Midbrain (tissue), 1 donor: ENCODE measurements around the gene FAF1.

Source experiments
- DNase-seq: peaks from one replicate; lab custom pipeline; 2025; lab: John Stamatoyannopoulos, UW

Gene FAF1

DNA sequence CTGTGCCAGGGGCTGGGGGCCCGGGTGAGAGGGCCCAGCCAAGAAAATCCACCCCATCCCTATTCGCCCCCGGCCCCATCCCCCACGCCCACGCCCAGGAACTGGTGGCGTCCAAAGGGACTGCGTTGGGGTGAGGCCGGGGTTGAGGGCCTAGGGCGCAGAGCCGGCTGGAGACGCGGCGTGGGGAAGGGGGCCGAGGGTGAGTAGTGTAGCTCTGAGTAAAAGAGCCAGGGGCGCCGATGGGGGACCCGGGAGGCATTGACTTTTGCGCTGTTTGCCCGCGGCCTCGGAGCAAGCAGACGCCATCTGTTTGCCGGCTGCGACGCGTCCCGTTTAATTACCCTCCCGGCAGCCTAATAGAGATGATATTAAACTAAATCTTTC, 533.4 kb downstream of the FAF1 start:
- no peak for DNase-seq

DNA sequence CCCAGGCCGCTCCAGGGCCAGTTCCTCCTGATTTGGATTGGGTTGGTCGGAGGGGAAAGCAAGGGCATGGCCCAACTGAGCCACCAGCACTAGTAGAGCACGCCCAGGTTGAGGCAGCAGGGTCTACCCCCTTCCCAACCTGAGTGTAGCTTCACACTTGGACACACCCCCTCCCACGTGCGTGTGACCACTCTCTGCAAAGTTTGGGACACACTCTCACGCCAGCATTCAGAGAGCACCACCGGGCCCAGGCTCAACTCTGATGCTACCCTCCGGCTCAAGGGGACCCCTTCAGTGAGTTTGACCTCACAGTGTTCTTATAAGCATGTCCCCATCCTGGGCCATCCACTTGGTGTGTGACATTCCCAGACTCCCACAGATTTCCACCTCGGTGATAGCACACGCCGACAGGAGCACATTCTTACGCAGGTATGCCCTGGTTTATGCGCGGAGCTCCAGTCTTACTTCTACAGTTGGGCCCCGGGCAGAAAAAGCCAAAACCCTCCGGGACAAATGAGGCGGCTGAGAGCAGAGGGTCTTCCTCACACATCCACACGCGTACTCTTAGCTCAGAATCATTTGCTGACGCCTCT, 533.9 kb downstream of the FAF1 start:
- DNase-seq: no peak

DNA sequence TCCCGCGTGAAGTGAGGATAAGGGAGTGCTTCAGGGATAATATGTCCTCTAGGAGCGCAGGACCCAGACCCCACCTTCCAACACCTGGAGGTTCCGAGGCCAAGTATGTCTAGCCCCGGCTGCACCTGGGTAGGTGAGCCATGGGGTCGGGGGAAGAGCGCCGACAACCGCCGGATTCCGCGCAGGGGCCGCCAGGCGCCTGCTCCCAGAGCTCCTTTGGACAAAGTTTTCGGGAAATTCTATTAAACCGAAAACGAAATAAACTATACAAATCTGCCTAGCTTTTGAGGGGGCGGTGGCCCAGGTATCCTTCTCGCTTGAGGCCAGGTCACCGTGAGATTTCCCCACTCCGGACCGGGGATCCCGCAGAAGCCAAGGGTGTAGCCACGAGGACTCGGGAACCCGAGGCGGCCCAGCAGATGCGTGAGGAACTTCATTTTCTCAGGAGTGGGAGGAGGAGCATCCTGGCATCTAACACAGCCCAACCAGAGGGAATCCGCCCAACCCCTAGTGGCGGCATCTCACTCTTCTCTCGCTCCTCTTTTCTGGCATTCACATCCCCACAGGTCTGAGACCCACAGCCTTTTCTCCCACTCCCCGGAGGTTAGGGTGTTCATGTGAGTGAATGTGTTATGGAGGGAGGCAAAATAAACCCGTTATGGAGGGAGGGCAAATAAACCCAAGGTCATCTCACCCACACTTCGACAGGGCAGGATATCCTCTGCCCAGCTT, 534.5 kb downstream of the FAF1 start:
- no peak for DNase-seq

DNA sequence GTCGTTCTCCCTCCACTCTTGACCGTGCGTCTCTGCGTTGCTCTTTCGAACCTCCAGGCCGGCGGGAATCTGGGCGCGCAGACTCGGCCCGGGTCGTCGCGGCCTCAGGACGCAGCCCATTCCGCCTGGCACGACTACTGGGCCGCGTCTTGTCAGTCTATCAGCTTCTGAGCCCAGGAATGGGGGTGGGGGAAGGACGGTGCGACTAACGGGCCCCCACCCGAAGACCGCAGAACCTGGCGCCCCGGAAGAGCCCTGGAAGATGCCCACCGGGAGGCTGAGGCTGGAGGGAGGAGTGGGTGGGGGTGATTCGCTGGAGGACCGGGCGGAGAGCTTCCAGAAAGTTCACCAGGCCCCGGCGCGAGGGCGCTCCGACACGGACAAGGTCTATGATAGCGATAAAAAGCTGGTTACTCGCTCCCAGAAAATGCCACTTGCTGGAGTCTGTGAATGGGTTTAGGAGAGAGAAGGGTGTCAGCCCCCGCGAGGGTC, 535.1 kb downstream of the FAF1 start:
- DNase-seq: no peak

DNA sequence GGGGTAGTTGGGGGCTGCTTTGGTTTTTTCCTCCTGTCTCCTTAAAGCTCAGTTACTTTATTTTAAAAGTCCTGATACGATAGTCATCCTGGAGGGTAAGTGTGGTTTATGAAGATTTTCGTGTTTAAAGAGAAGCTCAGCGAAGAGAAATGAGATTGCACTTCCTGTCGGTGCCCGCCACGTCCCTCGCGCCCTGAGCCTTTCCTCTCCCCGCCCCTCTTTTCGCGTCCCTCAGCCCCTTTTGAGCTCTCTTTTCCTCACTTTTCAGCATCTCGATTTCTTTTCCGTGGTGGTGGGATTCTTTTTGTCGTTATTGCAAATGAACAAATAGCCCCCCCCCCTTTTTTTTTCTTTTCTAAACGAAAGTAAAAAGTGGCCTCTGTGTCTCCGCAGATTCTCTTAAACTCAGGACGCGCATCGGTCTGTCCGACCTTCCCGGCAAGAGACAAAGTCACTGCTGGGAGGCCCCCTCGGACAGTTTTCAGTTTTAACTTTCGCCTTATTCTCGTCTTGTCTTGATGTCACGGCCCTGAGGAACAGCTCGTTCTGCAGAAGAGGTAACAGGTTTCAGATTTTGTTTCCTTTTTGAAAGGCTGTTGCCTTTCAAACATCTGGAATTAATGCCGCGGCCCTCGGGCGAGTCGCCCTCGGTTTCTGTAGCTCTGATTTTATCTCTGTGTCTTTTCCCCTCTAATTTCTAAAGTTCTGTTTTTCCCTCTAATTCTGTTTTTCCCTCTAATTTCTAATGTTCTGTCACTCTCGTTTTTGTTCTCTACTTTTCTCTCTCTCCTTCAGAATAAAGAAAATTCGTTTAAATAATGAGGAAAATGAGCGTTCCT, 535.8 kb downstream of the FAF1 start:
- no peak for DNase-seq

DNA sequence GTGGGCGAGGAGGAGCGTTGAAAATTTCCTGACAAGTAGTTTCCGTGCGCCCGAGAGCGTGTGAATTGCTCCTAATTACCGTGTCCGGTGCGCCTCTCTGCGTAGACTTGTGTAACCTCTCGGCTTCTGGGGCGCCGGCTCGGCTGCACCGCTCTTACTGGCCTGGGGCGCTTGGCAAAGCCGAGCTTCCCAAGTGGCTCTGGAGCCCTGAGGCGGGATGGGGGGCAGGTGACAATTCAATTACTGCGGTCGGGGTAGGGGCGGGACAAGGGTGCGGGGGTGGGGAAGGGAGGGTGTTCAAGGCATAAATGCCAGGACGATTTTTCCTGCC, 536.4 kb downstream of the FAF1 start:
- no peak for DNase-seq

DNA sequence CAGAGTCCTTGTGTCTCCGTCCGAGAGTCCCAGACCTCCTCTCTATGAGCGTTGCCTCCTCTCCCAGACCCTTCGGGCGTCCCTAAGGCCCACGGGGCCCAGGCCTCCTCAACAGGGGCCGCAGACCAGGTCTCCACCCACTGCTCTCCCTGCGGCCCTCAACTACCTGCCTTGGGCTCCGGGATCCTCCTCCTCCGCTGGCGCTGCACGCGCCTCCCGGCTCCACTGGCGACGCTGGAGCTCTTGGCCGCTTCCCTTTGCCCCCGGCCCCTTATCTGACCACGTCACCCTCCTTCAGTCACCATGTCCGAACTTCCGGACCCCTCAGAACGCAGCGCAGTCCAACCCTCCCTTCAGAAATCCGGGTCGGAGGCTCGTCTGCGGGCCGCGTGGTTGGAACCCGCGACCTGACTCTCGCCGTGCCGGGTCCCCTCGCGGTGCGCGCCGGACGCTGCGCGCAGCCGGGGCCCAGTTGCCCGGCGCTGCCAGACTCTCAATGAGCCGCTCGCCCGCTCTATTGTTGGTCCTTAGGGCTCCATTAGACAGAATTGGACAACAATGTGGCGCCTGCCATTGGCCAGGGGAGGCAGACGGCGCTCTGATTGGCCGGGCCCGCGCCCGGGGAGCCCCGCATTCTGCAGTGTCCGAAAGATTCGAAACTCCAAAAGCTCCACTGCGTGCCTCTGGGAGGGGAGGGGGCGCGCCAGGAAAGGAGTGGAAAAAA, 537.0 kb downstream of the FAF1 start, which contains the start of gene DMRTA2:
Gene DMRTA2, minus strand, starts transcription at position 498 of the 724 bp plus-strand sequence. CDS start 1,907 bp downstream, outside the sequence.
- no peak for DNase-seq

DNA sequence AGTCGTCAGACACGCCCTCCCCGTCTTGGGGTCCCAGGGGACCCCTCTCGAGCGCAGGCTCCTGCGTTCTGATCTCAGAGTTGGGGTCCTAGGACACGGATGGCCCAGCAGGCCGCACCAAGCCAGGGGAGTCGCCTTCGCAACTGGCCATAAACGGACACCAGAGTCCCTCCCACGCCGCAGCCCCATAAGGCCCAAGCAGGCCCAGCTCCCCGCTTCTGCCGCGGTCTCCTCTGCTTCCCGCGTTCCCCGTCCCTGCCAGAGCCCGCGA, 537.5 kb downstream of the FAF1 start:
- DNase-seq: no peak

DNA sequence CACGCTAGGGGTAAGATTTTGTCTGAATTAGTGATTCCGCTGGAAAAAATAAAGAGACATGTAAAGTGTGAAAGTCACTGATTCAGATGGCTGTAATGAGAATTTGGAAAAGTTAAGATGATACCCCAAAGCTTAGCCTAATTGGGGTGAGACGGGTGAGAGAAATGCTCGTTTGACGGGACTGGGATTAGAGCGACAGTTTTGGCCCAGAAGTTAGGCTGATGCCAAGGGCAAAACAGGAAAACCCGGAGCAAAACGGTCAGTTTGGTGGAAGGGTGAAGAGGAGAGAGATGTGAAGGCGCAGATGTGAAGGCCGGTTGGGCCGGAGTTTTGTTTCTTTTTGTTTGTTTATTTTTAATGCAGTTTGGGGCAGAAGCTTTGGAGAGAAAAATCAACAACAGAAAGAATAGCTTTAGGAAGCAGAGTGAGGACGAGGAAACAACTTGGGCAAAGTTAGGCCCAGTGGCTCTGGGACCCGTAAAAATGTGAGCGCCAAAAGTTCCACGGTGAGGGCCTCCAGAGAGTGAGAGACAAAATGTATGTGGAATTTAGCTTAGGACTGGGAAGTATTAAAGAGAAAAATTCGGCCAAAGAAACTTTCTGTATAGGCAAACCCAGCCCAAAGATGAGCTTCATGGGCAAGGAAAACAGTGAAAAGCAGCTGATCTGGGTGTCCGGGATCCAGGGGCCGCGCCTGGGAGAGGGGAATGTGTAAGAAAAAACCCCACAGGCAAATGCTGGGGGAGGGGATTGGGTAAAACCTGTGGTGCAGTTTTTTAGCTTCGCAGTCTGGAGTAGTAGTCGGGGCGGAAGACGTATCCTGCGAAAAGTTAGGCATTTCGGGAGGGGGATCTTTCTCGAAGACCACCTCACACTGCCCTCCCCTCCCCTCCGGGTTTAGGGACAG, 538.0 kb downstream of the FAF1 start:
- no peak for DNase-seq

DNA sequence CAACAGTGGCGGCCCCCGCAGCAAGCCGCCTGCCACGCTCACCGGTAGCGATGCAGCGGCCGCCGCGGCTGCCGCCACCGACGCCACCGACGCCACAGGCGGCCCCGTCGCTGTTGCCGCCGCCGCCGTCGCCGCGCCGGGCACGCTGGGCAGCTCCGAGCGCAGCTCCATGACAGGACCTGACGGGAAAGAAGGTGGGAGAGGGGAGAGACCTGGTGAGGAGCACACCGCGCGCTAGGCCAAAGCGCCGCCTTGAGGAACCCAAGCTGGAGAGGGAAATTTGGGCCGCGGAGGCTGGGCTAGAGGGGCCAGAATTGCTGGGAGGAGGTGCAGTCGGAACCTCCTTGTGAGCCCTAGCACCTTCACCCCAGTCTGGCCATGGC, 538.7 kb downstream of the FAF1 start:
- no peak for DNase-seq

DNA sequence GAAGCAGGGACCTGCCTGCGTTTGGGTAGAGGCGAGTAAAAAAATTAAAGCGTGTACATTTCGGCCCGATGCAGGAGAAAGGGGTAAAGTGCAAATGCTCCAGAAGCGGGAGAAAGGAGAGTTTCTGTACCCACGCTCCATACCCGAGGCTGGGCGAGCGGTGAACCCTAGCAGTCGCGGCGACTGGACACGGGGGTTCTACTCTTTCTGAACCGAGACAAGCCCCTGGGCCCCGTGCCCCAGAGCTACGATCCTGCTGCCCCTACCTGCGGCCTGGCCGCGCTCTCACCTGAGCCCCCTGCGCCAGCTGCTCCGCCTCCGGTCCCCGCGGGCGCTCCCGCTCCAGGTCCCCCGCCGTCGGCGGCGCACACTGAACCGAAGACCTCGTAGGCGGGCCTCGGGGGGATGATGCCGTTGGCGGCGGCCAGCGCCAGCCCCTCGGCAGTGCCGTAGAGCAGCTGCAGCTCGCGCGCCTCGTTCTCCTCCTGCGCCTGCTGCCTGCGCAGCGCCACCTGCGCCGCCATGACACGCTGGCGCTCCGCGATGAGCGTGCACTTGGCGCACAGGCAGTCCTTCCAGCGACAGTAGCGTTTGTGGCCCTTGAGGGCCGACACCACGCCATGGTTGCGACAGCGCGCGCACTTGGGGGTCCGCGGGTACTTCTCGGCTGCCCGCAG, 539.2 kb downstream of the FAF1 start:
- no peak for DNase-seq

DNA sequence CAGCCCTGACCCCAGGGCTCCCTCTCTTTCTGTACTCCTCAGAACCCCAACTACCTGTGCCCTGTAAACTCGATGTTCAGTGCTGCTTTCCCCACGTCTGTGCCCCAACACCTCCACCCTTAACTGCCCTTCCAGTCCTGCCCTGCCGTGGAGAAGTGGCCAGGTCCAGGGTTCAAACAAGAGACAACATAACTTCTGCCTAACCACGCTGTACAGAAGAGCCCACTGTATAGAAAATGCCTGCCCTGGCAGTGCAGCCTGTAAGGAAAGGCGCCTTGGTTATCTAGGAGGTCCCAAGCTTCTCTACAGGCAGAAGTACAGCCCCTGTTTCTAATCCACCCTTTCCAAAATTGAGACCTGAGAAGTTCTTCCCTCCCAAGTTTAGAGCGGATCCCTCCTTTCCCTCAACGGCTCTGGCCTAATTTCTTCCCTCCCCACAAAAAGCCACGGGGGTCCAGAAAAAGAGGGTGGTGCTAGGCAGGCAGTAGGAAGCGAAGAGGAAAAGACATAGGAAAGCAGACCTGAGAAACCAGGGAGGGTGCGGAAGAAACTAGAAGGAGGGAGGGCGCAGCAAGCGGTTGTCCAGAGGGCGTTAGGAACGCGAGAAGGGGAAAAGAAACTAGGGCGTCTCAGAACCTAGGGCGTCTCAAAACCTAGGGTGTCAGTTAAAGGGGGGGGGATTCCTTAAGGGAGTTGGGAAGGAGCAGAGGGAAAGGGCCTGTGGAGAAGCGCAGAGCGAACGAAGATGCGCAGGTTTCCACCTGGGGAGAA, 540.0 kb downstream of the FAF1 start:
- no peak for DNase-seq

DNA sequence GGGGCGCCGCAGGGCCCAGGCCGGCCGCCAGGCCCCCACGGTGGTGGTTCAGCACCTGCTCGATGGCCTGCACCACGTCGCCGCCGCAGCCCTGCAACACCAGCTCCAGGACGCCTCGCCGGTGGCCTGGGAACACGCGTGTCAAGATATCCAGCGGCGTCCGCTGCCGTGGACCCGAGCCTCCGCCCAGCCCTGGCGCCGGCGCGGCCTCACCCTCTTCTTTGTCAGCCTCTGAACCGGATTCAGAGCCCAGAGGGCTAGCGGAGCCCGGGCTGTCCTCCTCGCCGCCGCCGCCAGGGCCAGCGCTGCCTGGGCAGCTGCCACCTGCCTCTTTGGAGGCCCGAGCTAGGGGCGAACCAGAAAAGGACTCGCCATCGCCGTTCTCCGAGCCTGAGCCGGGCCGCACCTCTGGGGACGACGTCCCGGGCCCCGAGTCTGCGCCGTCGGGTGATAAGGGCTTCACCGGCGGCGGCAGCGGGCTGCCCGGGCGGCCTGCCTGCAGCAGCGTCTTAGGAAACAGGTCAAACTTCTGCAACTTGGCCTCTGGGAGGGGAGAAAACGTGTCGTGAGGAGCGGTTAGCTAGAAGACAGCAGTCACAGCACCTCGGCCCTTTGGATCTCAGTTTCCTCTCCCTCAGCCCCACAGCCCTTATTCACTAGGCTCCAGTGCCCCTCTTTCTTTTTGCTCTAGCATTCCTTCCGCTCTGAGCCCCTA, 540.7 kb downstream of the FAF1 start:
- DNase-seq: no peak

DNA sequence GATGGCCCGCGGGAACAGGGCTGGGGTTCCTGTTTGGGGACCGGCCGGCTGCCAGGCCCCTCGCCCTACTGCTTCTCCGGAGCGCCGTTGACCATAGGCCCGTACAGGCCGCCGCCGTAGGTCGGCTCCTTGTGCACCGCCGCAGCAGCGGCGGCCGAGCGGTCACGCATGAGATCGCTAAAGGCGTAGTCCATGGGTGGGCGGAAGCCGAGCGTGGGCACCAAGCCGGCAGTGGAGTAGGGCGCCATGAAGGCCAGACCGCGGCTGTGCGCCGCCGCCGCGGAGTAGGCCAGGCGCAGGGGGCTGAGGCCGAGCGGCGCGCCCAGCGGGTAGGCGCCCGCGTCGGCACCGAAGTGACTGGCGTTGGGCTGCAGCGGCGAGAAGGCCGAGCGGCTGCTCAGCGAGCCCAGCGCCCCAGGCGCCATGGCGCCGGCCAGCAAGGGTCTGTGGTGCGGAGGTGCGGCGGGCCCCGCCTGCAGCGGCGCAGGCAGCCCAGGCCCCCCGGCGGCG, 541.4 kb downstream of the FAF1 start:
- no peak for DNase-seq

DNA sequence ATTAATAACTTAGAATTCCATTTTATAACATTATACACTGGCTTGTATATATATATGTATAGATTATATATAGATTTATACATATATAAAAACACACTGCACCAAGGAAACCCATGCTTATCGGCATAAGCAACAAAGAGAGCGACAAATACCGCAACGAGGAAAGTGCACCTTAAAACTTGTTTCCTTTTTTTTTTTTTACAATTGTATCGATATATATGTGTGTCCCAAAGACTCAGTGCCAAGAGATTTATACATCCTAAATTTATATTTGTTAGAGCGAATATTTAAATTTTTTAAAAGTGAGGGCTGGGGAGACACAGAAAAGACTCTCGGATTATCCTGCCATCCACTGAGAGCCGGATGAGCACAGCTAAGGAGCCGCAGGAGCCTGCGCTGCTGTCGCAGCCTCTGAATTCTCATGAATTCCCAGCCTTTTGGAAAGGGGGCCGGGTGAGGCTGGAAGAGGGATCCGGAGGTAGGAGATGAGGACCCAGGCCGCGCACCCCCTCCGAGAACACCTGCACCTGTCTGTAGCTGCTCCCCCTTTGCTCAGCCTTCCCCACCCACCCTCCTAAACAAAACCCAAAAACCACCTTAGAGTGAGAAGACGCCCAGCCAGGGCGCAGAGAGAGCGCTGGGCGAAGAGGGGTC, 542.0 kb downstream of the FAF1 start:
- no peak for DNase-seq

DNA sequence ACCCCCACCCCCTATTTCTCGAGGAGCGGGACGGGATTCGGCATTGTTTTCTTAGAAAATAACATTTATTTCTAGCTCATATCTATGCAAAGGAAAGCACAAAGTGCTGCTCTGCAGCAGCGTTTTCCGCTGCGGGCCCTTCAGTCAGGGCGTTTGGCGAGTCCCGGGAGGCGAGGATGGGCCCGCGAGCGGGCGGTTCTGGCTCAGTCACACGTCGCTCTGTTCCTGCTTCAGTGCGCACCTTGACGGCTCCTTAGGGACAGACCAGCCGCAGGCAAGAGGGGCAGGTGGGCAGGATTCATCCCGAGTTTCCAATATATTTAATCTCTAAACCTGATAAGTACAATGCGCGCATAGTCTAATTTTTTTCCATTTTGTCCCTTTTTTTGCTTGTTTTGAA, 542.6 kb downstream of the FAF1 start:
- no peak for DNase-seq

DNA sequence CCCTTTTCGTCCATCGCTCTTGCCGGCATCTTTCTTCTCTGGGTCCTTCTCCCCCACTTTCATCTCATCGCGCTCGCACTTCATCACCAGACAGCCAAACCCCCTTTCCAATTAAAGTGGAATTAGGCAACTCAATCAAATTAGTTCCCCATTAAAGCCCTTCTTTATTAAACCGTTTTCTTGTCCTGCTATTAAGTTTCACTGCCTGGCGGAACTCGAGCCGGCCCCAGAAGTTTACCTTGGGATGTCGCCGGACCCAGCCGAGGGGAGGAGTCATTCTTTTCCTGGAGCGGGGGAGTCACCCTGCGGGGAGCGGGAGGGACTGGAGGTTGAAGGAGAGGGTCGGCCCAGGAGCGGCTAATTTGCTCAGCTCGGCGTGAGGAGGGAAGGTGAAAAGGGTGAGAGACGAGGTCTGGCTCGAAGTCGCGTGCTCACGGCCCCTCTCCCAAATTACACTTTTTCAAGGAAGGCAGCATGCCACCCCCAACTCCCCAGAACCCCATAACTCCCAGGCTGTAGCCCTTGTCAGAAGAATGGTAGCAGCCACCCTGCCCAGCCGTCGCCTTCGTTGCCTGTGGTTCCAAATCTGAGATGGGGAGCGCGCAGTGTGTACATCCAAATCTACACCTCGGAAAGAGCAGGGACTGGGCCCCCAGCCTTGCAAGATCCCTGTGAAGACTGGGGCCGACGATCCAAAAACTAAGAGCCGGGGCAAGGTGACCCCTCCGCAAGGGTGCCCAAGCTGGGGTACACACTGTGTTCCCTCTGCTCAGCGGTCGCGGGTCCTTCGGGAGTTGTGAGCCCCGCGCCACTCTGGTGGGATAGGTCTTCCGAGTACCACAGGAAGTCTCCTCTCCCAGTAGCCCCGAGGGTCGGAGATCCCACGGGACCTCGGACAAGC, 543.3 kb downstream of the FAF1 start:
- DNase-seq: no peak

DNA sequence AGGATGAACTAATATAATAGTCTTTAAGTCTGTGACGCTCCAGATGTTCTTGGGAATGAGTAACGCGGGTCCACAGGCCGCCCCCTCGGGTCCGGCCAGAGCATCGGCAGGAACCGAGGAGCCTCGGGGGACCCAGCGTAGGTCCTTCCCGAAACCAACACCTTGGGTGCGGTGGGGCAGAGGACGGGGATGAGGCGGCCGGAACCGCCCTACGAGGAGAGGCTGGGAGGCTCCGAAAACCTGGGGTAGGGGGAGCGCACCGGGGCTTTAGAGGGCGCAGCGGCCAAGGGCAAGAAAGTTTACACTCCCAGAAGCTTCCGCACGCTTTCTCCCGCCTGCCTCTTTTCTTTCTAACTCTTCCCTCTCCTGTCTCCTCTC, 543.9 kb downstream of the FAF1 start:
- no peak for DNase-seq
